GM12878 (cell line): ENCODE results near the gene ARHGAP26. TPM values are rescaled to one million over a fixed set of nuclear protein-coding genes. Genes with fewer than 3 reads are reported as not detected.

Experiments
- ATAC-seq: fragments of 200-7000 bp; cut with Tn5 transposase; 3 replicates; pipeline ENCODE4 v1.9.1; 2020; ENCODE audit warnings: mild to moderate bottlenecking, moderate library complexity
- BruUV-seq: library from RNA; stranded (reverse); fragments of 400-500 nt; replicated peaks from 2 replicates; lab custom pipeline; 2021; lab: Mats Ljungman, UMichigan
- CTCF ChIA-PET: fragments of 300-600 bp; sonication (Branson Sonifier 250); formaldehyde crosslinking; extraction: SDS; loops from one replicate; lab custom pipeline; 2021; ENCODE audit warnings: inconsistent platforms; lab: Yijun Ruan, JAX
- POLR2A ChIA-PET: fragments of 350-600 bp; formaldehyde crosslinking; extraction: SDS; loops from one replicate; lab custom pipeline; 2021; ENCODE audit warnings: inconsistent platforms; lab: Charles Lee
- RAD21 ChIA-PET: fragments of 300-600 bp; sonication (Branson Sonifier 250); formaldehyde crosslinking; loops from one replicate; lab custom pipeline; 2023; ENCODE audit warnings: antibody characterized with exemption; ENCODE audit not compliant: unreplicated experiment; lab: Charles Lee
- SMC1A ChIA-PET: fragments of 300-600 bp; sonication (Branson Sonifier 250); formaldehyde crosslinking; loops from one replicate; lab custom pipeline; 2023; ENCODE audit not compliant: unreplicated experiment, uncharacterized antibody; lab: Charles Lee
- DNase-seq: peaks from one replicate; pipeline ENCODE4 v3.0.0-alpha.2; 2011; ENCODE audit warnings: low read depth, low spot score
- FAIRE-seq: peaks from 3 replicates; lab custom pipeline; 2011; peaks lifted over from hg19 to GRCh38; lab: Jason Lieb, UNC
- H2AFZ ChIP-seq: 2 replicates; pipeline ENCODE4 v1.6.0; 2011; ENCODE audit warnings: low read depth, low read length, control low read depth; ENCODE audit not compliant: control insufficient read depth
- H3K27ac ChIP-seq: 2 replicates; pipeline ENCODE4 v1.5.1; 2011; ENCODE audit warnings: control low read depth; ENCODE audit not compliant: control insufficient read depth, insufficient read depth
- H3K27me3 ChIP-seq, 2 experiments: replicated peaks in 1 of 2; 2 replicates each; pipeline versions ENCODE4 v1.6.0 to v1.6.1; 2011; ENCODE audit warnings: low read length in 1 of 2; ENCODE audit not compliant: control insufficient read depth in 2 of 2, insufficient read depth in 2 of 2
- H3K36me3 ChIP-seq, 2 experiments: 2 replicates each; pipeline ENCODE4 v1.5.1; 2011; ENCODE audit warnings: low read length in 1 of 2; ENCODE audit not compliant: control insufficient read depth in 2 of 2, insufficient read depth in 2 of 2
- H3K4me1 ChIP-seq: 2 replicates; pipeline ENCODE4 v1.6.1; 2011; ENCODE audit warnings: mild to moderate bottlenecking, low read length, moderate library complexity, mixed read lengths; ENCODE audit not compliant: control insufficient read depth, insufficient read depth
- H3K4me2 ChIP-seq: 2 replicates; pipeline ENCODE4 v1.6.0; 2011; ENCODE audit warnings: control low read depth; ENCODE audit not compliant: control insufficient read depth, insufficient read depth
- H3K4me3 ChIP-seq: fragments of 200-600 bp; sonication (generic); 2 replicates; pipeline ENCODE4 v1.5.1; 2016
- H3K79me2 ChIP-seq: 2 replicates; pipeline ENCODE4 v1.6.0; 2011; ENCODE audit warnings: low read length; ENCODE audit not compliant: control insufficient read depth, insufficient read depth
- H3K9ac ChIP-seq: 2 replicates; pipeline ENCODE4 v1.8.0; 2011; ENCODE audit warnings: low read length, control low read depth, mixed read lengths; ENCODE audit not compliant: control insufficient read depth, insufficient read depth
- H3K9me3 ChIP-seq: replicated peaks from 3 replicates; pipeline ENCODE4 v1.5.1; 2011; ENCODE audit warnings: mild to moderate bottlenecking, low read length; ENCODE audit not compliant: control insufficient read depth, insufficient read depth
- H4K20me1 ChIP-seq: 2 replicates; pipeline ENCODE4 v1.6.0; 2011; ENCODE audit not compliant: control insufficient read depth, insufficient read depth
- ATF7 ChIP-seq: fragments of 450-650 bp; IDR thresholded peaks from 2 replicates; pipeline ENCODE4 v1.6.1; 2016; ENCODE audit warnings: low read depth, mild to moderate bottlenecking
- GATAD2B ChIP-seq: fragments of 450-650 bp; conservative IDR thresholded peaks from 2 replicates; pipeline ENCODE4 v1.6.1; 2017; ENCODE audit warnings: low read depth, mild to moderate bottlenecking, moderate library complexity
- PKNOX1 ChIP-seq: fragments of 450-650 bp; IDR thresholded peaks from 2 replicates; pipeline ENCODE4 v1.6.1; 2016; ENCODE audit warnings: mild to moderate bottlenecking
- POLR2A ChIP-seq: IDR thresholded peaks from 2 replicates; pipeline ENCODE4 v1.6.1; 2011; ENCODE audit warnings: low read depth, mild to moderate bottlenecking, low read length
- POLR2AphosphoS5 ChIP-seq: IDR thresholded peaks from 2 replicates; pipeline ENCODE4 v1.6.1; 2011; ENCODE audit warnings: mild to moderate bottlenecking, low read length, inconsistent platforms
- PRDM15 ChIP-seq: fragments of 450-650 bp; formaldehyde crosslinking; IDR thresholded peaks from 2 replicates; pipeline ENCODE4 v1.4.0; 2020; ENCODE audit warnings: mild to moderate bottlenecking, moderate library complexity
- RCOR1 ChIP-seq: conservative IDR thresholded peaks from 2 replicates; pipeline ENCODE4 v1.6.1; 2012; ENCODE audit warnings: low read depth, low read length, improper control_type of control experiment
- SKIL ChIP-seq: fragments of 450-650 bp; IDR thresholded peaks from 2 replicates; pipeline ENCODE4 v1.6.1; 2017; ENCODE audit warnings: mild to moderate bottlenecking, low read depth, inconsistent platforms; ENCODE audit not compliant: poor library complexity, severe bottlenecking
- TCF12 ChIP-seq: IDR thresholded peaks from 2 replicates; pipeline ENCODE4 v1.6.1; 2011; ENCODE audit warnings: low read depth, mild to moderate bottlenecking, low read length
- YY1 ChIP-seq: IDR thresholded peaks from 2 replicates; pipeline ENCODE4 v1.6.1; 2011; ENCODE audit warnings: low read depth, mild to moderate bottlenecking, low read length
- ZNF24 ChIP-seq: fragments of 450-650 bp; IDR thresholded peaks from 2 replicates; pipeline ENCODE4 v1.6.1; 2017; ENCODE audit warnings: antibody characterized with exemption, mild to moderate bottlenecking
- ZNF274 ChIP-seq: IDR thresholded peaks from one replicate; pipeline ENCODE4 v1.8.0; 2011; ENCODE audit not compliant: insufficient read length, insufficient read depth
- WGBS: methylation state at CpG from one replicate; pipeline ENCODE4 v1.1.6; 2016; ENCODE audit warnings: low lambda C conversion rate; ENCODE audit not compliant: insufficient replicate concordance, insufficient coverage; ENCODE audit errors: missing lambda C conversion rate; 5-methylcytosine and 5-hydroxymethylcytosine counted together
- in situ Hi-C: fragments of 300-500 bp; cut with MboI; formaldehyde crosslinking; loops from 9 replicates; pipeline ENCODE4 v1.14.3; 2018; ENCODE audit warnings: mixed read lengths
- intact Hi-C: fragments of 100-400 bp; cut with micrococcal nuclease; formaldehyde crosslinking; loops from one replicate; pipeline ENCODE4 v1.14.2; 2022; ENCODE audit not compliant: unreplicated experiment
- polyA plus RNA-seq, 11 experiments: library from polyadenylated mRNA; depleted of rRNA in 4 of 11; unstranded in 6 of 11; stranded (reverse) in 5 of 11; fragments of >200 nt; fragmentation: Nextera tagmentation in 4 of 11; fragmentation: Illumina TruSeq in 1 of 11; extraction: Ambion mirVana in 4 of 11; extraction: Trizol in 1 of 11; gene quantifications; 1 replicate in 1 of 11; 2 replicates in 10 of 11; pipeline versions ENCODE4 v1.2.1 to v1.2.3, GENCODE V29; 2011 to 2016; ENCODE audit warnings: inconsistent platforms in 2 of 11, missing spikeins in 2 of 11, low read depth in 1 of 11
- total RNA-seq, 4 experiments: library from RNA; depleted of rRNA in 3 of 4; stranded (reverse); fragments of >200 nt in 3 of 4; fragmentation: Illumina TruSeq in 1 of 4; extraction: Trizol in 1 of 4; gene quantifications; 2 replicates each; pipeline versions ENCODE4 v1.2.1 to v1.2.3, GENCODE V29; 2013 to 2021

Gene ARHGAP26
- total and polyA plus RNA-seq, 10 of the 15 experiments (the other 5 are each of a cell fraction or from before 2014, with no cell fraction given), result 9.4 to 41.5 (median 19.3) TPM

- no peak for TF ChIP-seq SKIL
- TF ChIP-seq YY1, result peak; percentile 60; the same call in 1 of the 2 replicates
- peak; percentile 50; the same call in 1 of the 2 replicates for TF ChIP-seq ZNF24
- 0 out of 2 replicates have a peak, but pooled peaks have one; percentile 3 for TF ChIP-seq POLR2A
- no peak for TF ChIP-seq ATF7
Measured at GRCh38 chr5:143205883-143206195, 435.7 kb downstream of the ARHGAP26 start (continued).

GRCh38 chr5:143206196-143207053 lies 436.2 kb downstream of the ARHGAP26 start:
- peak overlapping the region; percentile 52 for H3K9ac ChIP-seq
- H3K4me1 ChIP-seq, result peaks cover 52% of the 10 kb centered on the region
- in situ Hi-C loops, result loop anchor here (5.0 kb wide), 2 partner anchors 149 to 184 kb away; no protein-coding TSS in a partner anchor
- intact Hi-C loops, result loop anchor here (1.0 to 5.0 kb wide), 10 partner anchors 8 to 621 kb away; no protein-coding TSS in a partner anchor
- no peaks in the 10 kb centered on the region for H3K27me3 ChIP-seq
- 2% methylated on average over 19 of the region's 19 CpGs for WGBS
- RAD21 ChIA-PET, result interaction anchor here (0.6 to 10.7 kb wide), 30 partner anchors 8 to 618 kb away, joined by 3 to 482 read pairs (median 10); partner anchors contain the start of gene NR3C1
- H3K27ac ChIP-seq, result peak overlapping the region; percentile 94
- FAIRE-seq, result peak; percentile 84
- H2AFZ ChIP-seq, result peak overlapping the region; percentile 54
- ATAC-seq, result peak; percentile 71
- H4K20me1 ChIP-seq, result no peaks in the 10 kb centered on the region
- CTCF ChIA-PET, result interaction anchor here (1.0 to 7.9 kb wide), 9 partner anchors 13 to 227 kb away, joined by 4 to 82 read pairs (median 21); partner anchors contain the start of gene NR3C1
- SMC1A ChIA-PET, result interaction anchor here (0.6 to 11.0 kb wide), 35 partner anchors 7 to 295 kb away, joined by 3 to 423 read pairs (median 6); partner anchors contain the start of gene NR3C1
- no TSS peak for BruUV-seq
- H3K36me3 ChIP-seq, result no peaks in the 10 kb centered on the region; a peak in 2 of 4 replicates
- peak; percentile 98 for DNase-seq
- no peaks in the 10 kb centered on the region; the same call in 2 of the 3 replicates for H3K9me3 ChIP-seq
- H3K4me3 ChIP-seq, result peak overlapping the region; percentile 21; the same call in 1 of the 2 replicates
- H3K4me2 ChIP-seq, result peak overlapping the region; percentile 92
- POLR2A ChIA-PET, result interaction anchor here (0.6 to 7.5 kb wide), 21 partner anchors 13 to 208 kb away, joined by 3 to 114 read pairs (median 6); no protein-coding TSS in a partner anchor
- H3K79me2 ChIP-seq, result peaks cover 28% of the 10 kb centered on the region
- TF ChIP-seq TCF12 (peak; percentile 54), PRDM15 (CRISPR knock-in tag) (no peak), POLR2AphosphoS5 (peak; percentile 82), GATAD2B (peak; percentile 94), PKNOX1 (peak; percentile 78), ZNF274 (no peak), RCOR1 (peak; percentile 66; the same call in 1 of the 2 replicates)
